GM12878 (cell line): ENCODE data around the gene PON3.

Experiments
- CTCF ChIP-seq, 3 experiments: IDR thresholded peaks in 2 of 3; conservative IDR thresholded peaks in 1 of 3; 2 replicates each; pipeline ENCODE4 v1.5.1; 2011; ENCODE audit warnings: low read depth in 3 of 3, low read length in 3 of 3, mild to moderate bottlenecking in 3 of 3, control low read depth in 2 of 3, moderate library complexity in 2 of 3, inconsistent platforms in 1 of 3, mixed read lengths in 1 of 3; ENCODE audit not compliant: control insufficient read depth in 2 of 3, insufficient read depth in 1 of 3; ENCODE audit errors: extremely low read depth in 1 of 3
- MYC ChIP-seq: IDR thresholded peaks from 2 replicates; pipeline ENCODE4 v1.6.1; 2011; ENCODE audit warnings: mild to moderate bottlenecking, low read length, moderate library complexity, inconsistent platforms; ENCODE audit not compliant: insufficient read depth, insufficient replicate concordance, insufficient read length, severe bottlenecking

- no peak for TF ChIP-seq CTCF (IDR thresholded peaks at IDR 0.05 in 2 of 3, conservative IDR thresholded peaks at IDR 0.05 in 1 of 3; ENCODE audit: control insufficient read depth in 2 of 3, extremely low read depth in 1 of 3, insufficient read depth in 1 of 3, low read depth in 3 of 3, low read length in 3 of 3)
- TF ChIP-seq MYC, result no peak
Measured at GRCh38 chr7:95324431-95324830, 71.7 kb downstream of the PON3 start, which contains the start of gene PON1.
